Measurements from ENCODE around the gene GTF2H3.

GRCh38 chr12:123676616-123677320, 43.1 kb downstream of the GTF2H3 start:
- TF ChIP-seq, protein P1, sequence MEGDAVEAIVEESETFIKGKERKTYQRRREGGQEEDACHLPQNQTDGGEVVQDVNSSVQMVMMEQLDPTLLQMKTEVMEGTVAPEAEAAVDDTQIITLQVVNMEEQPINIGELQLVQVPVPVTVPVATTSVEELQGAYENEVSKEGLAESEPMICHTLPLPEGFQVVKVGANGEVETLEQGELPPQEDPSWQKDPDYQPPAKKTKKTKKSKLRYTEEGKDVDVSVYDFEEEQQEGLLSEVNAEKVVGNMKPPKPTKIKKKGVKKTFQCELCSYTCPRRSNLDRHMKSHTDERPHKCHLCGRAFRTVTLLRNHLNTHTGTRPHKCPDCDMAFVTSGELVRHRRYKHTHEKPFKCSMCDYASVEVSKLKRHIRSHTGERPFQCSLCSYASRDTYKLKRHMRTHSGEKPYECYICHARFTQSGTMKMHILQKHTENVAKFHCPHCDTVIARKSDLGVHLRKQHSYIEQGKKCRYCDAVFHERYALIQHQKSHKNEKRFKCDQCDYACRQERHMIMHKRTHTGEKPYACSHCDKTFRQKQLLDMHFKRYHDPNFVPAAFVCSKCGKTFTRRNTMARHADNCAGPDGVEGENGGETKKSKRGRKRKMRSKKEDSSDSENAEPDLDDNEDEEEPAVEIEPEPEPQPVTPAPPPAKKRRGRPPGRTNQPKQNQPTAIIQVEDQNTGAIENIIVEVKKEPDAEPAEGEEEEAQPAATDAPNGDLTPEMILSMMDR (conservative IDR thresholded peaks at IDR 0.05; ENCODE audit: low read depth in 2 of 2): no peak
- no peak for TF ChIP-seq EZH2 (IDR thresholded peaks at IDR 0.05; ENCODE audit: low read depth, unreplicated experiment)
- TF ChIP-seq REST (IDR thresholded peaks at IDR 0.05; ENCODE audit: unreplicated experiment): no peak
- no peak for TF ChIP-seq EZH2phosphoT487 (IDR thresholded peaks at IDR 0.05; ENCODE audit: unreplicated experiment)
- TF ChIP-seq CREB1 (CRISPR knock-in tag; IDR thresholded peaks at IDR 0.05; ENCODE audit: low read depth): no peak
- no peak for TF ChIP-seq POLR2AphosphoS5 (IDR thresholded peaks at IDR 0.05; ENCODE audit: low read depth)
- no peak for TF ChIP-seq ETS1 (IDR thresholded peaks at IDR 0.05)
- no peak for TF ChIP-seq ZNF114 (CRISPR knock-in tag; IDR thresholded peaks at IDR 0.05)
- no peak for TF ChIP-seq NANOG (IDR thresholded peaks at IDR 0.05; ENCODE audit: borderline replicate concordance)
- TF ChIP-seq JUNB (IDR thresholded peaks at IDR 0.05; ENCODE audit: unreplicated experiment): no peak
- no peak for TF ChIP-seq STAT1 (IDR thresholded peaks at IDR 0.05; ENCODE audit: unreplicated experiment)

Data from GM23338 (cell line).